Right lobe of liver (tissue), 4 donors: ENCODE measurements around the gene OSBPL5.

Experiments
- CTCF ChIP-seq, 4 donors: fragments of 200-600 bp in 3 of 4; fragments of 450-650 bp in 1 of 4; IDR thresholded peaks; one replicate each; pipeline versions ENCODE4 v1.5.1 to v1.8.0; 2016 to 2022; ENCODE audit warnings: antibody characterized with exemption in 4 of 4, mild to moderate bottlenecking in 2 of 4
- POLR2A ChIP-seq: fragments of 450-650 bp; IDR thresholded peaks from one replicate; pipeline ENCODE4 v1.6.1; 2017; ENCODE audit warnings: antibody characterized with exemption, mild to moderate bottlenecking
- donor health status: DM: no; HTN: no; CAD: no.
- donor health status: DM: no; HTN: no; CAD: no.
- donor health status: DM: no; HTN: yes; CAD: no.

GRCh38 chr11:3180869-3181268 is 15.8 kb upstream of the OSBPL5 start:
- TF ChIP-seq CTCF (IDR thresholded peaks at IDR 0.05) (no peak), POLR2A (no peak)
